Thoracic aorta endothelial cell (primary cell): Measurements from ENCODE around the gene JARID2. TPM values are rescaled to one million over a fixed set of nuclear protein-coding genes. Genes with fewer than 3 reads are reported as not detected.

Source experiments
- small RNA-seq: library from RNA; depleted of rRNA; stranded (forward); fragments of <200 nt; gene quantifications from one replicate; pipeline ENCODE3, GENCODE V24; 2012
- total RNA-seq: library from RNA; depleted of rRNA; stranded (reverse); fragments of >200 nt; gene quantifications from 2 replicates; pipeline ENCODE4 v1.2.3, GENCODE V29; 2012

JARID2 gene
- total RNA-seq = 9.4 and 12.4 TPM in 2 replicates

GRCh38 chr6:15245361-15246216 is at the start of gene JARID2:
Gene JARID2, plus strand, starts transcription at chr6:15246069. Its CDS starts 471 bp downstream, at chr6:15246540.

Small RNA genes lying within 50 kb of the gene (small RNA-seq; reads per million reads assigned to genes)
- gene RF00001 (not detected), gene RNU6-522P (not detected), gene RNU6-645P (not detected)
